ENCODE measurements around the gene TRAF7.
"Not testable (repeated sequence)": the region's sequence is repeated elsewhere in the genome, so short reads cannot be mapped to it uniquely, and the experiment has no call there.

Gene TRAF7

GRCh38 chr16:2199095-2199494, 43.5 kb downstream of the TRAF7 start:
- H3K27me3 ChIP-seq (ENCODE audit: low read depth, low read length): peaks cover 29% of the 10 kb centered on the region
- H3K9me3 ChIP-seq (ENCODE audit: control insufficient read depth in 1 of 2, low read length in 2 of 2): no peaks in the 10 kb centered on the region
- no peak overlapping the region for H3K27ac ChIP-seq (ENCODE audit: low read length)

GRCh38 chr16:2199621-2200139, 44.1 kb downstream of the TRAF7 start:
- H3K36me3 ChIP-seq (ENCODE audit: control insufficient read depth in 1 of 2, insufficient read depth in 2 of 2, low read length in 2 of 2): no peaks in the 10 kb centered on the region
- H3K4me3 ChIP-seq (ENCODE audit: low read depth in 1 of 2, low read length in 2 of 2): no peak overlapping the region
- H3K27ac ChIP-seq (ENCODE audit: low read length): no peak overlapping the region
- peaks cover 2 to 16% of the 10 kb centered on the region in 2 donors for H3K4me1 ChIP-seq (ENCODE audit: control insufficient read depth in 1 of 2, insufficient read depth in 2 of 2, low read length in 2 of 2)
- no peaks in the 10 kb centered on the region for H3K9me3 ChIP-seq (ENCODE audit: control insufficient read depth in 1 of 2, low read length in 2 of 2)
- peaks cover 24% of the 10 kb centered on the region for H3K27me3 ChIP-seq (ENCODE audit: low read depth, low read length)

More at GRCh38 chr16:2199095-2199494, 43.5 kb downstream of the TRAF7 start:
- Histone ChIP-seq H3K4me1 (ENCODE audit: control insufficient read depth in 1 of 2, insufficient read depth in 2 of 2, low read length in 2 of 2) (peaks cover 0 to 16% of the 10 kb centered on the region in 2 donors), H3K4me3 (ENCODE audit: low read depth in 1 of 2, low read length in 2 of 2) (no peak overlapping the region), H3K36me3 (ENCODE audit: control insufficient read depth in 1 of 2, insufficient read depth in 2 of 2, low read length in 2 of 2) (no peaks in the 10 kb centered on the region)

GRCh38 chr16:2200313-2200712, 44.7 kb downstream of the TRAF7 start:
- no peak overlapping the region for H3K27ac ChIP-seq (ENCODE audit: low read length)
- H3K27me3 ChIP-seq (ENCODE audit: low read depth, low read length): peaks cover 17% of the 10 kb centered on the region
- H3K4me1 ChIP-seq (ENCODE audit: control insufficient read depth in 1 of 2, insufficient read depth in 2 of 2, low read length in 2 of 2): peaks cover 3 to 13% of the 10 kb centered on the region in 2 donors
- no peaks in the 10 kb centered on the region for H3K36me3 ChIP-seq (ENCODE audit: control insufficient read depth in 1 of 2, insufficient read depth in 2 of 2, low read length in 2 of 2)
- H3K4me3 ChIP-seq (ENCODE audit: low read depth in 1 of 2, low read length in 2 of 2): no peak overlapping the region
- H3K9me3 ChIP-seq (ENCODE audit: control insufficient read depth in 1 of 2, low read length in 2 of 2): no peaks in the 10 kb centered on the region

- peaks cover 9 to 19% of the 10 kb centered on the region in 2 donors for H3K4me1 ChIP-seq (ENCODE audit: control insufficient read depth in 1 of 2, insufficient read depth in 2 of 2, low read length in 2 of 2)
- H3K27me3 ChIP-seq (ENCODE audit: low read depth, low read length); H3K9me3 ChIP-seq (ENCODE audit: control insufficient read depth in 1 of 2, low read length in 2 of 2); H3K4me3 ChIP-seq (ENCODE audit: low read depth in 1 of 2, low read length in 2 of 2); H3K36me3 ChIP-seq (ENCODE audit: control insufficient read depth in 1 of 2, insufficient read depth in 2 of 2, low read length in 2 of 2); H3K27ac ChIP-seq (ENCODE audit: low read length): not testable (repeated sequence)
These were observed 47.6 kb downstream of the TRAF7 start for GRCh38 chr16:2203119-2203688.

- Histone ChIP-seq H3K9me3 (ENCODE audit: control insufficient read depth in 1 of 2, low read length in 2 of 2) (no peaks in the 10 kb centered on the region), H3K36me3 (ENCODE audit: control insufficient read depth in 1 of 2, insufficient read depth in 2 of 2, low read length in 2 of 2) (peaks cover 0 to 20% of the 10 kb centered on the region in 2 donors), H3K27ac (ENCODE audit: low read length) (peak overlapping the region; percentile 51), H3K27me3 (ENCODE audit: low read depth, low read length) (no peaks in the 10 kb centered on the region), H3K4me3 (ENCODE audit: low read depth in 1 of 2, low read length in 2 of 2) (peak overlapping the region; percentile 70 to 76), H3K4me1 (ENCODE audit: control insufficient read depth in 1 of 2, insufficient read depth in 2 of 2, low read length in 2 of 2) (peaks cover 9 to 19% of the 10 kb centered on the region in 2 donors)
These were observed 49.0 kb downstream of the TRAF7 start for GRCh38 chr16:2204416-2205103.

GRCh38 chr16:2205104-2205966, 49.8 kb downstream of the TRAF7 start, which contains the start of gene MLST8:
Gene MLST8 (plus strand): TSS chr16:2205454. CDS start chr16:2206086, 632 bp downstream.
- H3K27ac ChIP-seq (ENCODE audit: low read length): peak within 1 kb of the TSS; percentile 51
- H3K9me3 ChIP-seq (ENCODE audit: control insufficient read depth in 1 of 2, low read length in 2 of 2): no peaks in the 10 kb centered on the region
- peak within 1 kb of the TSS; percentile 70 to 76 for H3K4me3 ChIP-seq (ENCODE audit: low read depth in 1 of 2, low read length in 2 of 2)
- H3K27me3 ChIP-seq (ENCODE audit: low read depth, low read length): no peaks in the 10 kb centered on the region
- peaks cover 9 to 19% of the 10 kb centered on the region in 2 donors for H3K4me1 ChIP-seq (ENCODE audit: control insufficient read depth in 1 of 2, insufficient read depth in 2 of 2, low read length in 2 of 2)
- peaks cover 0 to 20% of the 10 kb centered on the region in 2 donors for H3K36me3 ChIP-seq (ENCODE audit: control insufficient read depth in 1 of 2, insufficient read depth in 2 of 2, low read length in 2 of 2)

GRCh38 chr16:2205967-2206313, 50.4 kb downstream of the TRAF7 start:
- Histone ChIP-seq H3K27me3 (ENCODE audit: low read depth, low read length) (no peaks in the 10 kb centered on the region), H3K4me1 (ENCODE audit: control insufficient read depth in 1 of 2, insufficient read depth in 2 of 2, low read length in 2 of 2) (peaks cover 9 to 19% of the 10 kb centered on the region in 2 donors), H3K9me3 (ENCODE audit: control insufficient read depth in 1 of 2, low read length in 2 of 2) (no peaks in the 10 kb centered on the region), H3K36me3 (ENCODE audit: control insufficient read depth in 1 of 2, insufficient read depth in 2 of 2, low read length in 2 of 2) (peaks cover 0 to 20% of the 10 kb centered on the region in 2 donors), H3K4me3 (ENCODE audit: low read depth in 1 of 2, low read length in 2 of 2) (peak overlapping the region; percentile 70 to 76), H3K27ac (ENCODE audit: low read length) (peak overlapping the region; percentile 31)

- Histone ChIP-seq H3K4me3 (ENCODE audit: low read depth in 1 of 2, low read length in 2 of 2) (peak overlapping the region; percentile 70 to 76), H3K4me1 (ENCODE audit: control insufficient read depth in 1 of 2, insufficient read depth in 2 of 2, low read length in 2 of 2) (peaks cover 9 to 19% of the 10 kb centered on the region in 2 donors), H3K27ac (ENCODE audit: low read length) (peak overlapping the region; percentile 31)
These were observed 50.8 kb downstream of the TRAF7 start for GRCh38 chr16:2206420-2206779.

GRCh38 chr16:2206780-2207433, 51.3 kb downstream of the TRAF7 start:
- Histone ChIP-seq H3K27ac (ENCODE audit: low read length) (no peak overlapping the region), H3K36me3 (ENCODE audit: control insufficient read depth in 1 of 2, insufficient read depth in 2 of 2, low read length in 2 of 2) (peaks cover 3 to 20% of the 10 kb centered on the region in 2 donors), H3K4me1 (ENCODE audit: control insufficient read depth in 1 of 2, insufficient read depth in 2 of 2, low read length in 2 of 2) (peaks cover 9 to 19% of the 10 kb centered on the region in 2 donors), H3K27me3 (ENCODE audit: low read depth, low read length) (no peaks in the 10 kb centered on the region), H3K4me3 (ENCODE audit: low read depth in 1 of 2, low read length in 2 of 2) (no peak overlapping the region), H3K9me3 (ENCODE audit: control insufficient read depth in 1 of 2, low read length in 2 of 2) (no peaks in the 10 kb centered on the region)

More at GRCh38 chr16:2206420-2206779, 50.8 kb downstream of the TRAF7 start:
- H3K9me3 ChIP-seq (ENCODE audit: control insufficient read depth in 1 of 2, low read length in 2 of 2): no peaks in the 10 kb centered on the region
- peaks cover 0 to 20% of the 10 kb centered on the region in 2 donors for H3K36me3 ChIP-seq (ENCODE audit: control insufficient read depth in 1 of 2, insufficient read depth in 2 of 2, low read length in 2 of 2)
- no peaks in the 10 kb centered on the region for H3K27me3 ChIP-seq (ENCODE audit: low read depth, low read length)

- Histone ChIP-seq H3K36me3 (ENCODE audit: control insufficient read depth in 1 of 2, insufficient read depth in 2 of 2, low read length in 2 of 2) (peaks cover 6 to 20% of the 10 kb centered on the region in 2 donors), H3K4me3 (ENCODE audit: low read depth in 1 of 2, low read length in 2 of 2) (no peak overlapping the region), H3K4me1 (ENCODE audit: control insufficient read depth in 1 of 2, insufficient read depth in 2 of 2, low read length in 2 of 2) (peaks cover 14 to 29% of the 10 kb centered on the region in 2 donors), H3K27ac (ENCODE audit: low read length) (no peak overlapping the region), H3K9me3 (ENCODE audit: control insufficient read depth in 1 of 2, low read length in 2 of 2) (no peaks in the 10 kb centered on the region), H3K27me3 (ENCODE audit: low read depth, low read length) (no peaks in the 10 kb centered on the region)
These were observed 52.3 kb downstream of the TRAF7 start for GRCh38 chr16:2207872-2208271.
